SJSA1 (cell line): ENCODE data around the gene C1GALT1. TPM values are rescaled to one million over a fixed set of nuclear protein-coding genes. Genes with fewer than 3 reads are reported as not detected.
"Not testable (repeated sequence)": the region's sequence is repeated elsewhere in the genome, so short reads cannot be mapped to it uniquely, and the experiment has no call there.

Experiments
- DNase-seq, 2 experiments: peaks; one replicate each; pipeline ENCODE4 v3.0.0-alpha.2; 2015 to 2020; ENCODE audit warnings: low spot score in 2 of 2, low read depth in 1 of 2
- H3K27ac ChIP-seq: fragments of 250-450 bp; sonication (Bioruptor Pico); 2 replicates; pipeline ENCODE4 v1.5.1; 2020; ENCODE audit warnings: mild to moderate bottlenecking, moderate library complexity
- H3K27me3 ChIP-seq: fragments of 250-450 bp; sonication (Bioruptor Pico); replicated peaks from 2 replicates; pipeline ENCODE4 v1.5.1; 2020; ENCODE audit warnings: mild to moderate bottlenecking, moderate library complexity
- H3K36me3 ChIP-seq: fragments of 250-450 bp; sonication (Bioruptor Pico); 2 replicates; pipeline ENCODE4 v1.5.1; 2020; ENCODE audit warnings: mild to moderate bottlenecking
- H3K4me1 ChIP-seq: fragments of 250-450 bp; sonication (Bioruptor Pico); replicated peaks from 2 replicates; pipeline ENCODE4 v1.6.1; 2021; ENCODE audit warnings: mild to moderate bottlenecking
- H3K4me3 ChIP-seq: fragments of 250-450 bp; sonication (Bioruptor Pico); 2 replicates; pipeline ENCODE4 v1.5.1; 2020; ENCODE audit warnings: mild to moderate bottlenecking
- H3K9me3 ChIP-seq: fragments of 250-450 bp; sonication (Bioruptor Pico); replicated peaks from 2 replicates; pipeline ENCODE4 v1.5.1; 2020; ENCODE audit warnings: mild to moderate bottlenecking
- total RNA-seq: library from RNA; depleted of rRNA; stranded (reverse); fragments of >200 nt; shearing (Covaris generic); gene quantifications from 2 replicates; pipeline ENCODE4 v1.2.3, GENCODE V29; 2014; rRNA removed

The C1GALT1 gene
- 44.9 and 66.0 TPM in 2 replicates for total RNA-seq

DNA sequence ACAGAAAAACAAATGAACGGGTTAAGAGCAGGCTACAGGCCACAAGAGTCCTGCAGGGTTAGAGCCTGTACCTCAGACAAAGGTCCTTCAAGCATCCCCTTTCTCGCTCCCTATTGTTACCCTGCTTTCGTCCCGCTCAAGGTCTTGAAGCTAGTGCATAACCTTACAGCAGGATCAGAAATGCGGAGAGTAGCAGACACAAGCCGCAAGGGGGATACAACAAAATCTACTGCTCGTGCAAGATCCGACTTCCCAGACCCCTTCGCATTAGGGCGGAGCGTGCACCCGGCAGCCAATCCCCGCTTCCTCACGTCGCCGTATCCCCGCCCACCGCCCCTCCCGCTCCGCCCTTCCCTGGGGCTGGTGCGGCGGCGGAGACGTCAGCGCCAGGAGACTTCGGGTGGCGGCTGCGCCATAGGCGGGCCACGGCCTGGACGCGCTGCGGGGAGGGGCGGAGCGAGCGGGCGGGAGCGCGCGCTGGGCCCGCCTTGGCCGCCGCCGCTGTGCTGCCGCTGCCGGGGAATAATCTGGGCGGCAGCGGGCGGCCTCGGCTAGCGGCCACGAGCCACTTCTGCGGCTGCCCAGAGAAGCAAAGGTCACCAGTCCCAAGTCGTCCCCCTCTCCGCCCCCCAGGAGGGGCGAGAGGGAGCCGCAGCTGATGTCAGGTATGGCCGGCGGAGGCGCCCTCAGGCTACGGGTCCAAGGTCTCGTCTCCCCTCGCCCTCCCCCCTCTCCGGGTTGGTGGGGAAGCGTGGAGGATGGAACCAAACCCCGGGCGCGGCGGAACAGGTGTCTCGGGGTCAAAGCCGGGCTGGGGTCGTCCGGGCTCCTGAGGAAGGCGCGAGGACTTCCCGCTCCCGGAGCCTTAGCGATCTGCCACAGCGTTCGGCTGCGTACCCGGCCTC is at the start of gene C1GALT1:
TSS of gene C1GALT1 (plus strand) at position 389 of the 905 bp plus-strand sequence. CDS start 51,776 bp downstream, outside the sequence.
- Histone ChIP-seq H3K9me3 (no peaks in the 10 kb centered on the region), H3K4me3 (peak within 1 kb of the TSS; percentile 76), H3K4me1 (peaks cover 21% of the 10 kb centered on the region), H3K36me3 (peaks cover 3% of the 10 kb centered on the region; the same call in 1 of the 2 replicates), H3K27me3 (no peaks in the 10 kb centered on the region), H3K27ac (peak within 1 kb of the TSS; percentile 53)
- peak; percentile 91 to 98 for DNase-seq

DNA sequence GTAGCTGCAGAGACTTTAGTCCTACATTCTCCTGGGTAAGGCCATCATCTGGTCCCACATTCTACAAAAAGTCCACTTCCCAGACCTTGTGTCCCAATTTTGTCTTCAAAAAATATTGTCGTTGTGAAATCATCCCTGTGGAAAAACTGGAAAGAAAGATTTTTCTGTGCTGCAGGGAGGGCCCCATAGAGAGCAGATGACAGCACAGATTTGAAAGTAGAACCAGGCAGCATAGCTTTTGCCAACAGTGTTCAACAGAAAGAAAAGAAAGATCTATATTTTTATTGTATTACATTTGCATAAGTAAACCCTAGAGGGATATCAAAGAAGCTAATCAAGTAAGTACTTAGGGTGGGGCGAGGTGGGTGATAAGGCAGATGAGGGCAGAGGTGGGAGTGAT is 48.3 kb upstream of the C1GALT1 start:
- no peak overlapping the region for H3K4me3 ChIP-seq
- H3K9me3 ChIP-seq, result no peaks in the 10 kb centered on the region
- no peaks in the 10 kb centered on the region for H3K36me3 ChIP-seq
- H3K27ac ChIP-seq, result no peak overlapping the region
- peaks cover 5% of the 10 kb centered on the region; the same call in 1 of the 2 replicates for H3K27me3 ChIP-seq
- no peak for DNase-seq
- H3K4me1 ChIP-seq, result no peaks in the 10 kb centered on the region

DNA sequence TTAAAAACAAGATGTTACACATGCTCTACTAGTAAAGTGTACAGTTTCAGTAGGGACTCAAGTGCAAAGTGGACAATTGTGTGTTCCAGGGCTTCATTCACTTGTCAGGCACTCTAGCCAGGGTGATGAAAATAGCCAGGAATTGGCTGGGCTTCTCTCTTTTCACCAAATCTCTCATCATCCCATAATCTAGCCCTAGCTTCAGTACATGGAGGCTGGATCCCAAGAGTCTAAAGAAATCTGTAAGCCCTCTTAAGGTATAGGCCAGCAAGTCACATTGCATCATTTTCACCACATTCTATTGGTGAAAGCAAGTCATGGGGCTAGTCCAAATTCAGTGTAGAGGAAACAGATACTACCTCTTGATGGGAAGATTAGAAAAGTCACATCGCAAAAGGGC is 47.3 kb upstream of the C1GALT1 start:
- Histone ChIP-seq H3K36me3 (no peaks in the 10 kb centered on the region), H3K27ac (no peak overlapping the region), H3K4me3 (no peak overlapping the region), H3K4me1 (no peaks in the 10 kb centered on the region), H3K27me3 (no peaks in the 10 kb centered on the region), H3K9me3 (no peaks in the 10 kb centered on the region)
- DNase-seq, result no peak

DNA sequence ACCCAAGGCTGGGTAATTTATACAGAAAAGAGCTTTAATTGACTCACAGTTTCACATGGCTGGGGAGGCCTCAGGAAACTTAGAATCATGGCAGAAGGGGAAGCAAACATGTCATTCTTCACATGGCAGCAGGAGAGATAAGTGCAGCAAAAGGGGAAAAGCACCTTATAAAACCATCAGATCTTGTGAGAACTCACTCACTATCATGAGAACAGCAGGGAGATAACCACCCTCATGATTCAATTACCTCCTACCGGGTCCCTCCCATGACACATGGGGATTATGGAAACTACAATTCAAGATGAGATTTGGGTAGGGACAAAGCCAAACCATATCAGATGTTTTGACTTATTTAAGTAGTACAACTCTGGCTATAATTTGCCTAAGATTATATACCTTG is 46.4 kb upstream of the C1GALT1 start:
- not testable (repeated sequence) for H3K9me3 ChIP-seq, H3K27me3 ChIP-seq, H3K4me3 ChIP-seq, H3K36me3 ChIP-seq, H3K4me1 ChIP-seq, DNase-seq, H3K27ac ChIP-seq

DNA sequence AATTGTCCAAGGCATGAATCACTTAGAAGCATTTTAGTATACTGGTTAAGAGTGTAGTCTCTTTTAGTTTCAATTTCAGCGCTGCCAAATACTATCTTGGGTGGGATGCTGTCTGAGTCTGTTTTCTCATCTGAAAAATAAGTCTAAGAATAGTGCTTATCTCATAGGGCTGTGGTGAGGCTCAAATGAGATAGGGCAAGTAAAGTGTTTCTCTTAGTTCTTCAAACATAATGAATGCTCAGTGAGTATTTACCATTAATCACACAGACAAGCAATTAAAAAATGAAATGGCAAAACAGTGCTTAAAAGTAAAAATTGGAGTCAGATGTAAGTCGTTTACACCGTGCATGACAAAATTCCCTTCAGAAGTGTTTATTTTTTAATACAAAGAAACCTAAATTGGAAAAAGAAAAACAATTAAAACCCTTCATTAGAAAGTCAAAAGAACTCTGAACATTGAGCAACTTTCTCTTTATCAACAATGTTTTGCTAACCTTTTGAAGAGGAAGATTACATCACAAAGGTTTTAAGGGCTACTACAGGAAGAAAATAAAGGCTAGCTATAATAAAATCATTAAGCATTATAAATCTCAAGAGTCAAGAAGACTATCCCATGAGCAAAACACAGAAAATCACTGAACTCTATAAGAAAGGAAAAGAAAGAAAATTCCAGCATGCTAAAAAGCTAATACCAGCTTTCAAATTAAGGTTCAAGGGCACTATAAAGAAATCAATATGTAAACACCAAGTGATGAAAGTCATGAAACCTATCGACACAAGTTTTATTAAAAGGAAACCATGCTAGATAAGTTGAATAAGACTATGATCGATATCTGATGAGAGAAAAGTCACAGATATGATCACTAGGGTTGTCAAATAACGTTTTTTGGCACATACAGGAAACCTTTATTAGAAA is 45.6 kb upstream of the C1GALT1 start:
- Histone ChIP-seq H3K36me3 (no peaks in the 10 kb centered on the region), H3K27ac (no peak overlapping the region), H3K4me1 (no peaks in the 10 kb centered on the region), H3K4me3 (no peak overlapping the region), H3K9me3 (no peaks in the 10 kb centered on the region), H3K27me3 (no peaks in the 10 kb centered on the region)
- DNase-seq, result peak in 1 of 2 experiments; percentile 18

DNA sequence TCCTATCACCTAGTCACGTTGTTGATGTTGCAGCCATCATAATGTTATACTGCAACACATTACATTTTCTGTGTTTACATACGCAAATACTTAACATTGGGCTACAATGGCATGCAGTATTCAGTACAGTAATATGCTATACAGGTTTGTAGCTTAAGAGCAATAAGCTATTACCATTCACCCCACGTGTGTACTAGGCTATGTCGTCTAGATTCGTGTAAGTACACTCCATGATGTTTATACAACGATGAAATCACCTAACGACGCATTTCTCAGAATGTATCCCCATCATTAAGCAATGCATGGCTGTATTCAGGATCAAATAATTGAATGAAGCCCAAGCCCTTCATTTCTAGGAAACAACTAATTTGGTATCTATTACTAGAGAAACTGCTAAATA is 43.4 kb upstream of the C1GALT1 start:
- Histone ChIP-seq H3K36me3 (no peaks in the 10 kb centered on the region), H3K4me1 (no peaks in the 10 kb centered on the region), H3K27me3 (no peaks in the 10 kb centered on the region), H3K27ac (no peak overlapping the region), H3K9me3 (no peaks in the 10 kb centered on the region), H3K4me3 (no peak overlapping the region)
- DNase-seq, result no peak

DNA sequence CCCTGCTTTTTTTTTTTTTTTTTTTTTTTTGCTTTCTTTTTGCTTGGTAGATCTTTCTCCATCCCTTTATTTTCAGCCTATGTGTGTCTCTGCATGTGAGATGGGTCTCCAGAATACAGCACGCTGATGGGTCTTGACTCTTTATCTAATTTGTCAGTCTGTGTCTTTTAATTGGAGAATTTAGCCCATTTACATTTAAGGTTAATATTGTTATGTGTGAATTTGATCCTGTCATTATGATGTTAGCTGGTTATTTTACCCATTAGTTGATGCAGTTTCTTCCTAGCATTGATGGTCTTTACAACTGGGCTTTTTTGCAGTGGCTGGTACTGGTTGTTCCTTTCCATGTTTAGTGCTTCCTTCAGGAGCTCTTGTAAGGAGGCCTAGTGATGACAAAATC is 38.9 kb upstream of the C1GALT1 start:
- H3K36me3 ChIP-seq, H3K9me3 ChIP-seq, DNase-seq, H3K27me3 ChIP-seq, H3K27ac ChIP-seq, H3K4me3 ChIP-seq, H3K4me1 ChIP-seq: not testable (repeated sequence)

DNA sequence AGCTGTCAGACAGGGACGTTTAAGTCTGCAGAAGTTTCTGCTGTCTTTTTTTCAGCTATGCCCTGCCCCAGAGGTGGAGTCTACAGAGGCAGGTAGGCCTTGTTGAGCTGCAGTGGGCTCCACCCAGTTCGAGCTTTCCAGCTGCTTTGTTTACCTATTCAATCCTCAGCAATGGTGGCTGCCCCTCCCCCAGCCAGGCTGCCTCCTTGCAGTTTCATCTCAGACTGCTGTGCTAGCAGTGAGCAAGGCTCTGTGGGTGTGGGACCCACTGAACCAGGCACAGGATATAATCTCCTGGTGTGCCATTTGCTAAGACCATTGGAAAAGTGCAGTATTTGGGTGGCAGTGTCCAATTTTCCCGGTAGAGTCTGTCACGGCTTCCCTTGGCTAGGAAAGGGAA is 37.2 kb upstream of the C1GALT1 start:
- H3K9me3 ChIP-seq, H3K36me3 ChIP-seq, H3K4me1 ChIP-seq, H3K27me3 ChIP-seq, H3K4me3 ChIP-seq, H3K27ac ChIP-seq, DNase-seq: not testable (repeated sequence)

DNA sequence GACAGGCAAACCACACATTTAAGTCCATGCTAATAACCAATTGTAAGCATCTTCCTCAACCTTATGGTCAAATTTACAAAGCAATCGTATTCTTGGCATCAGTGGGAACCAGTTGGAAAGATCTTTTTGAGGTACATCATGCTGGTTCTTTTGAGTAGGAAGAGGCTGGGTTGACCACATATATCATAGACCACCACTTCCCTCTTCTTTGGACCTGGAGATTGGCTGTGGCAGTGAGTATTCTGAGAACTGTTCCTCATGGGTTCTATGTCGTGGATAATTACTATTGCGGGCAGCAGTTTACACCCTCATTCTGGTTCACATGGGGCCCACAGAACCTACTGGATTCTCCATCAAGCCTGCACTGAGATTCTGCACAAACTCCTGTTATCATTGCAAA is 35.5 kb upstream of the C1GALT1 start:
- no peaks in the 10 kb centered on the region for H3K9me3 ChIP-seq
- H3K27ac ChIP-seq, result no peak overlapping the region

DNA sequence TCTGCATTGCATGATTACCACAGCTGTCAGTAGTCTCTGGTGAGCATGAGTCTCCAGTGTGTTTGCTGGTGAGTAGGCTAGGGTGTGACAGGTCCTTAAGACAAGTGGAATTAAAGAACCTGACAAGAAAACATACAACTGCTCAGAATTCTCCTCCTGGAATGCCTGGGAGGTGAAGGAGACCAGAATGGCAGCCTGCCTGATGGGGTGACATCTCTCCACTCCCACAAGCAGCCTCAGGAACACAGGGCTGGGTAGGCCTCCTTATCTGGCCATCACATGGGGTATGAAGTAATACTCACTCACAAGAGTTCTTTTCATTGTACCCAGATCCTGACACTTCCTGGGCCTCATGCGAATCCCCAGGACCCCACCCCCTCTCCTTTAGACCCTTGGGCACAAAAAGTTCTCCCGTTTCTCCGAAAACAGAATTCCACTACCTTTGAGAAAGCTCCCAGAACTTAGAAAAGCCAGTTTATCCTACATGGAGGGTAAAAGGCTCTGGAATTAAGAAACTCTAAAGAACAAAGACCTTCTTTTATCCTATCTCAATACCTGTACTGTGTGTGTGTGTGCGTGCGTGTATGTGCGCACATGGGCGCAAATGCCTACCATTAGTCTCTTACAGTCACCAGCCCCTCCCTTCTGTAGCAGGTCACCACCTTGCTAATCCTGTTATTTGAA is 33.4 kb upstream of the C1GALT1 start:
- H3K27me3 ChIP-seq, result no peaks in the 10 kb centered on the region
- DNase-seq, result no peak
- H3K36me3 ChIP-seq, result no peaks in the 10 kb centered on the region; the same call in 1 of the 2 replicates
- H3K9me3 ChIP-seq, result no peaks in the 10 kb centered on the region
- no peak overlapping the region for H3K4me3 ChIP-seq
- H3K4me1 ChIP-seq, result no peaks in the 10 kb centered on the region
- H3K27ac ChIP-seq, result no peak overlapping the region

More for the DNA sequence above, 35.5 kb upstream of the C1GALT1 start:
- Histone ChIP-seq H3K27me3 (no peaks in the 10 kb centered on the region), H3K4me3 (no peak overlapping the region), H3K36me3 (no peaks in the 10 kb centered on the region; the same call in 1 of the 2 replicates), H3K4me1 (no peaks in the 10 kb centered on the region)
- DNase-seq, result no peak

DNA sequence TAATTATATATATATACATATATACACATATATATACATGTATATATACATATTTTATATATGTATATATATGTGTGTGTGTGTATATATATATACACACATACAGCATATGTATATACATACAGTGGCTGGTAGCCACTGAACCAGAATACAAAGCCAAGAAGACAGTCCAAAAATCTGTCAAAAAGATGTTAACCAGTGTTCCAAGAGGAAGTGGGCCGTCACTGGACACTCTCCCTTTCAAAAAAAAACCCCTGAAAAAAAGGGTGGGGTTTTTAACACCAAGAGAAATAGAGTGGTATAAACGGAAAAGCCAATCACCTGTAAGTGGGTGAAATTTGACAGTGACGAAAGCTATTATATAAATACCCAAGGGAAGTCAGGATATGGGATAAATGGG is 31.1 kb upstream of the C1GALT1 start:
- Histone ChIP-seq H3K36me3 (no peaks in the 10 kb centered on the region; the same call in 1 of the 2 replicates), H3K4me1 (no peaks in the 10 kb centered on the region), H3K4me3 (no peak overlapping the region), H3K27ac (no peak overlapping the region), H3K27me3 (no peaks in the 10 kb centered on the region), H3K9me3 (no peaks in the 10 kb centered on the region)
- no peak for DNase-seq

DNA sequence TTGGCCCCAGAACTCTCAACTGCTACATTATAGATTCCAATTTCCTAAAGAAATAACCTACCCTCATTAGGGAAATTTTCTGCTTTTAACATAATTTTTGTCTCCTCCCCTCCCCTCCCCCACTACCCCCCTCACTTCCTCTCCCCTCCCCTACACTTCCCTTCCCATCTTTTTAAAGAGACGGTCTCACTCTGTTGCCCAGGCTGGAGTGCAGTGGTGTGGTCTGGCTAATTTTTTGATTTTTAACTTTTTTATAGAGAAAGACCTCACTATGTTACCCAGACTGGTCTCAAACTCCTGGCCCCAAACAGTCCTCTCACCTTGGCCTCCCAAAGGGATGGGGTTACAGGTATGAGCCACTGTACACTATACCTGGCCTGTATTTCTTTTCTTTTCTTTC is 30.5 kb upstream of the C1GALT1 start:
- Histone ChIP-seq H3K4me3 (no peak overlapping the region), H3K27me3 (no peaks in the 10 kb centered on the region), H3K4me1 (peaks cover under 1% of the 10 kb centered on the region), H3K27ac (no peak overlapping the region), H3K9me3 (no peaks in the 10 kb centered on the region), H3K36me3 (no peaks in the 10 kb centered on the region; the same call in 1 of the 2 replicates)
- DNase-seq, result no peak

DNA sequence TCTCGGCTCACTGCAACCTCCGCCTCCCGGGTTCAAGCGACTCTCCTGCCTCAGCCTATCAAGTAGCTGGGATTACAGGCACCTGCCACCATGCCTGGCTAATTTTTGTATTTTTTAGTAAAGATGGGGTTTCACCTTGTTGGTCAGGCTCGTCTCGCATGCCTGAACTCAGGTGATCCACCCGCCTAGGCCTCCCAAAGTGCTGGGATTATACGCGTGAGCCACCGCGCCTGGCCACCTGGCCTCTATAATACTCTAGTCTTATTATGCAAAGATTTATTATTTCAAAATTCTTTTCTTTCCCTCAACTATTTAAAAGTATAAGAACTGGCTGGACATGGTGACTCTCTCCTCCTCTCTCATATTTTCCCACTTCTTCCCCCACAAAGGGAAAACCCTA is 30.0 kb upstream of the C1GALT1 start:
- Histone ChIP-seq H3K27me3 (no peaks in the 10 kb centered on the region), H3K27ac (no peak overlapping the region), H3K36me3 (no peaks in the 10 kb centered on the region; the same call in 1 of the 2 replicates), H3K9me3 (no peaks in the 10 kb centered on the region), H3K4me3 (no peak overlapping the region), H3K4me1 (peaks cover 5% of the 10 kb centered on the region)
- DNase-seq, result no peak
